Astrocyte of the cerebellum (primary cell): ENCODE measurements around the gene MCFD2.
"Not testable (repeated sequence)": the region's sequence is repeated elsewhere in the genome, so short reads cannot be mapped to it uniquely, and the experiment has no call there.

Source experiments
- DNase-seq: peaks from one replicate; pipeline ENCODE4 v3.0.0-alpha.2; 2011; ENCODE audit warnings: low read depth
- H3K4me3 ChIP-seq: 2 replicates; pipeline ENCODE4 v1.5.1; 2011; ENCODE audit warnings: mild to moderate bottlenecking, low read depth, low read length, moderate library complexity
- CTCF ChIP-seq: IDR thresholded peaks from 2 replicates; pipeline ENCODE4 v1.5.1; 2012; ENCODE audit warnings: low read length, low read depth, moderate library complexity, mild to moderate bottlenecking; ENCODE audit errors: missing control alignments
- in situ Hi-C: cut with HindIII; loops from 2 replicates; pipeline ENCODE4 v1.10.0; 2017; ENCODE audit warnings: low sequenced_read_pairs

Gene MCFD2

GRCh38 chr2:46917628-46918027, 2.0 kb upstream of the MCFD2 start:
- in situ Hi-C loops, result no loop called here
- no peak overlapping the region for H3K4me3 ChIP-seq
- TF ChIP-seq CTCF, result no peak
- no peak for DNase-seq

- in situ Hi-C loops, result no loop called here
- TF ChIP-seq CTCF, result no peak
- DNase-seq, result peak; percentile 50
- peak overlapping the region; percentile 94 for H3K4me3 ChIP-seq
Observed at GRCh38 chr2:46915811-46916630, 415 bp upstream of the MCFD2 start.

- no peak for DNase-seq
- in situ Hi-C loops, result no loop called here
Observed at GRCh38 chr2:46914578-46915230, 902 bp downstream of the MCFD2 start.

GRCh38 chr2:46913471-46914381, 1.9 kb downstream of the MCFD2 start:
- peak overlapping the region; percentile 94 for H3K4me3 ChIP-seq
- DNase-seq, result no peak

More at GRCh38 chr2:46914578-46915230, 902 bp downstream of the MCFD2 start:
- peak; percentile 4 for TF ChIP-seq CTCF
- peak overlapping the region; percentile 94 for H3K4me3 ChIP-seq

GRCh38 chr2:46909771-46910419, 5.7 kb downstream of the MCFD2 start:
- H3K4me3 ChIP-seq, result no peak overlapping the region
- peak; percentile 86 for DNase-seq
- TF ChIP-seq CTCF, result no peak
- in situ Hi-C loops, result no loop called here

More at GRCh38 chr2:46913471-46914381, 1.9 kb downstream of the MCFD2 start:
- TF ChIP-seq CTCF, result no peak
- in situ Hi-C loops, result no loop called here

GRCh38 chr2:46909150-46909549, 6.5 kb downstream of the MCFD2 start:
- no peak overlapping the region for H3K4me3 ChIP-seq
- no peak for DNase-seq
- in situ Hi-C loops, result no loop called here
- no peak for TF ChIP-seq CTCF

GRCh38 chr2:46904908-46905678, 10.5 kb downstream of the MCFD2 start:
- H3K4me3 ChIP-seq, DNase-seq, in situ Hi-C loops: not testable (repeated sequence)

- H3K4me3 ChIP-seq, in situ Hi-C loops, DNase-seq: not testable (repeated sequence)
Observed at GRCh38 chr2:46902980-46903379, 12.6 kb downstream of the MCFD2 start.
